ENCODE measurements around the gene SPDEF. TPM values are rescaled to one million over a fixed set of nuclear protein-coding genes. Genes with fewer than 3 reads are reported as not detected.
A peak's percentile ranks its signal among the peaks of the same experiment; 100 is the strongest.

SPDEF gene
- total RNA-seq, 1 donor: not detected

GRCh38 chr6:34544776-34545471 lies 11.2 kb downstream of the SPDEF start:
- H2AFZ ChIP-seq (ENCODE audit: low read length): no peak overlapping the region
- no peak overlapping the region for H3K27ac ChIP-seq (ENCODE audit: low read depth, low read length)
- no peaks in the 10 kb centered on the region for H3K36me3 ChIP-seq (ENCODE audit: insufficient read depth, low read length)
- DNase-seq (ENCODE audit: insufficient read length, low spot score, missing footprints): no peak
- H3K4me3 ChIP-seq (ENCODE audit: insufficient read depth, low read length): no peak overlapping the region
- H3K27me3 ChIP-seq (ENCODE audit: insufficient read depth, low read length): no peaks in the 10 kb centered on the region
- H3K4me1 ChIP-seq (ENCODE audit: insufficient read depth, low read length): peaks cover 9% of the 10 kb centered on the region
- no peak overlapping the region for H3K4me2 ChIP-seq (ENCODE audit: insufficient read depth, low read length)
- H3K9me3 ChIP-seq (ENCODE audit: low read depth, low read length): no peaks in the 10 kb centered on the region
- H3K79me2 ChIP-seq (ENCODE audit: insufficient read depth, low read length): no peaks in the 10 kb centered on the region
- H4K20me1 ChIP-seq (ENCODE audit: insufficient read depth, low read length): no peaks in the 10 kb centered on the region
- TF ChIP-seq, protein P1, sequence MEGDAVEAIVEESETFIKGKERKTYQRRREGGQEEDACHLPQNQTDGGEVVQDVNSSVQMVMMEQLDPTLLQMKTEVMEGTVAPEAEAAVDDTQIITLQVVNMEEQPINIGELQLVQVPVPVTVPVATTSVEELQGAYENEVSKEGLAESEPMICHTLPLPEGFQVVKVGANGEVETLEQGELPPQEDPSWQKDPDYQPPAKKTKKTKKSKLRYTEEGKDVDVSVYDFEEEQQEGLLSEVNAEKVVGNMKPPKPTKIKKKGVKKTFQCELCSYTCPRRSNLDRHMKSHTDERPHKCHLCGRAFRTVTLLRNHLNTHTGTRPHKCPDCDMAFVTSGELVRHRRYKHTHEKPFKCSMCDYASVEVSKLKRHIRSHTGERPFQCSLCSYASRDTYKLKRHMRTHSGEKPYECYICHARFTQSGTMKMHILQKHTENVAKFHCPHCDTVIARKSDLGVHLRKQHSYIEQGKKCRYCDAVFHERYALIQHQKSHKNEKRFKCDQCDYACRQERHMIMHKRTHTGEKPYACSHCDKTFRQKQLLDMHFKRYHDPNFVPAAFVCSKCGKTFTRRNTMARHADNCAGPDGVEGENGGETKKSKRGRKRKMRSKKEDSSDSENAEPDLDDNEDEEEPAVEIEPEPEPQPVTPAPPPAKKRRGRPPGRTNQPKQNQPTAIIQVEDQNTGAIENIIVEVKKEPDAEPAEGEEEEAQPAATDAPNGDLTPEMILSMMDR (IDR thresholded peaks at IDR 0.05; ENCODE audit: extremely low read depth, low read depth, low read length): no peak

DNA sequence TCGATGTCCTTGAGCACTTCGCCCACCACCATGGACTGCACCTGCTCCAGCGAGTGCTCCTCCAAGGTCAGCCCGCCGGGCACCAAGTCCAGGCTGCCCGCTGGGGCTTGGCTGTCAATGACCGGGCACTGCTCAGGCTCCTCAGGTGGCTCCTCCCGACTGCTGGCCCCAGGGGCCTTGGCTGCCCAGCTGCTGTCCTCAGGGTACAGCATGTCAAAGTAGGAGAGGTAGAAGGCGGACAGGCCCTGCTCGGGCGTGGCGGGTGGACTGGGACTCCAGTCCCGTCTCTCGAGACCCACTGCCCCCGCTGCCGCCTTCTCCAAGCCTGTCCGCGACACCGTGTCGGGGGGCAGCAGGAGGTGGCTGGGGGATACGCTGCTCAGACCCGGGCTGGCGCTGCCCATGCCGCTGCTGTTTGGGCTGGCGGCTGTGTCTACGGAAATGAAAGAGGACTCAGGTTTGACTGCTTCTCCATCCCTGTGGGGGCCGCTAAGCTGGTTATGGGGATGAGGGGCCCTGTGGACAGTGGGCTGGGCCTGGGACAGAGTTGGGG lies 12.0 kb downstream of the SPDEF start:
- Histone ChIP-seq H2AFZ (ENCODE audit: low read length) (no peak overlapping the region), H3K4me2 (ENCODE audit: insufficient read depth, low read length) (no peak overlapping the region)

DNA sequence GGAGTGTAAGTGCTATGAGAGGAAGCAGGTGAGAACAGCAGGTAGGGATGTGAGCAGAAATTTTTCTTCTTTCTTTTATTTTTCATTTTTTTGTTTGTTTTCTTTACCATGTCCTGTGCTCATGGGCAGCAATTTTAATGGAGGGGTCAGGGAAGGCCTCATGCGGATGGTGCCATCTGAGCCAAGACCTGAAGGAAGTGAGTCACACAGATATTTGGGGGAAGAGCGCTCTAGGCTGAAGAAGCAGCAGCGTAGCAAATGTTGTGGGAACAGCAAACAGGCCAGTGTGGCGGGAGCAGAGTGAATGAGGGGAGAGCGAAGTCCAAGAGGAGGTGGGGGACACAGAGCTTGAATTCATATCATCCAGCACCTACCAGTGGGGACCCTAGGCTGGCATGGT lies 12.7 kb downstream of the SPDEF start:
- Histone ChIP-seq H3K4me2 (ENCODE audit: insufficient read depth, low read length) (no peak overlapping the region), H3K4me3 (ENCODE audit: insufficient read depth, low read length) (no peak overlapping the region), H3K79me2 (ENCODE audit: insufficient read depth, low read length) (no peaks in the 10 kb centered on the region), H3K9me3 (ENCODE audit: low read depth, low read length) (no peaks in the 10 kb centered on the region), H4K20me1 (ENCODE audit: insufficient read depth, low read length) (no peaks in the 10 kb centered on the region), H3K36me3 (ENCODE audit: insufficient read depth, low read length) (no peaks in the 10 kb centered on the region), H3K27ac (ENCODE audit: low read depth, low read length) (no peak overlapping the region), H3K4me1 (ENCODE audit: insufficient read depth, low read length) (peaks cover 9% of the 10 kb centered on the region), H3K27me3 (ENCODE audit: insufficient read depth, low read length) (no peaks in the 10 kb centered on the region), H2AFZ (ENCODE audit: low read length) (peak overlapping the region; percentile 32)
- TF ChIP-seq, protein P1 (IDR thresholded peaks at IDR 0.05; ENCODE audit: extremely low read depth, low read depth, low read length): no peak
- peak; percentile 97 for DNase-seq (ENCODE audit: insufficient read length, low spot score, missing footprints)

More for the DNA sequence above, 12.0 kb downstream of the SPDEF start:
- Histone ChIP-seq H3K27ac (ENCODE audit: low read depth, low read length) (no peak overlapping the region), H3K9me3 (ENCODE audit: low read depth, low read length) (no peaks in the 10 kb centered on the region), H3K4me1 (ENCODE audit: insufficient read depth, low read length) (peaks cover 9% of the 10 kb centered on the region), H3K27me3 (ENCODE audit: insufficient read depth, low read length) (no peaks in the 10 kb centered on the region), H3K4me3 (ENCODE audit: insufficient read depth, low read length) (no peak overlapping the region), H4K20me1 (ENCODE audit: insufficient read depth, low read length) (no peaks in the 10 kb centered on the region), H3K36me3 (ENCODE audit: insufficient read depth, low read length) (no peaks in the 10 kb centered on the region), H3K79me2 (ENCODE audit: insufficient read depth, low read length) (no peaks in the 10 kb centered on the region)
- no peak for DNase-seq (ENCODE audit: insufficient read length, low spot score, missing footprints)
- TF ChIP-seq, protein P1 (IDR thresholded peaks at IDR 0.05; ENCODE audit: extremely low read depth, low read depth, low read length): no peak

- no peak for DNase-seq (ENCODE audit: insufficient read length, low spot score, missing footprints)
- H4K20me1 ChIP-seq (ENCODE audit: insufficient read depth, low read length): no peaks in the 10 kb centered on the region
- H2AFZ ChIP-seq (ENCODE audit: low read length): no peak overlapping the region
- H3K79me2 ChIP-seq (ENCODE audit: insufficient read depth, low read length): no peaks in the 10 kb centered on the region
- no peaks in the 10 kb centered on the region for H3K9me3 ChIP-seq (ENCODE audit: low read depth, low read length)
- peaks cover 9% of the 10 kb centered on the region for H3K4me1 ChIP-seq (ENCODE audit: insufficient read depth, low read length)
- no peak overlapping the region for H3K4me2 ChIP-seq (ENCODE audit: insufficient read depth, low read length)
- no peaks in the 10 kb centered on the region for H3K27me3 ChIP-seq (ENCODE audit: insufficient read depth, low read length)
- H3K4me3 ChIP-seq (ENCODE audit: insufficient read depth, low read length): no peak overlapping the region
- H3K27ac ChIP-seq (ENCODE audit: low read depth, low read length): no peak overlapping the region
- no peaks in the 10 kb centered on the region for H3K36me3 ChIP-seq (ENCODE audit: insufficient read depth, low read length)
- TF ChIP-seq, protein P1 (IDR thresholded peaks at IDR 0.05; ENCODE audit: extremely low read depth, low read depth, low read length): no peak
These were observed 15.3 kb downstream of the SPDEF start for GRCh38 chr6:34540841-34541240.

All from osteoblast (primary cell).